HG02588 (cell line): ENCODE results near the gene ADAMTSL1.

Experiments used
- ATAC-seq: cut with Tn5 transposase; IDR thresholded peaks from one replicate; pipeline ENCODE4 v1.9.1; 2021; ENCODE audit warnings: mild to moderate bottlenecking, moderate library complexity; ENCODE audit not compliant: unreplicated experiment

The ADAMTSL1 gene

DNA sequence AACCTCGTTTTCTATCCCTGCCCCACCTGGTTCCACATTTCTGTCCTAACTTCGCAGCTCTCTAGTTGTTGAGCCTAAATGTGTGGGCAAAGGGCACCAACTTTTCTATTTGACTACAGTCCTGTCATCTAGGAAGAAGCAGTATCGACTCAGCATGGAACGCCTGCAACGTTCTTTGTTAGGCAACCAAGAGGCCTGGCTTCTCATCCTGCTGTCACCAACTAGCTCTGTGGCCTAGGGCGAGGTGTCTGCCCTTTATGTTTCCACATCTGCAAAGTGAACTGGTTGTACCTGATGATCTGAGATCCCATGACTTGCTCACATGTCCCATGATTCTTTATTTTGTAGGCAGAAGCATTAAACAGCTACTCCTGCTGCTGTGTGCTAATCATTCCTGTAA, 248.9 kb downstream of the ADAMTSL1 start:
- no peak for ATAC-seq

DNA sequence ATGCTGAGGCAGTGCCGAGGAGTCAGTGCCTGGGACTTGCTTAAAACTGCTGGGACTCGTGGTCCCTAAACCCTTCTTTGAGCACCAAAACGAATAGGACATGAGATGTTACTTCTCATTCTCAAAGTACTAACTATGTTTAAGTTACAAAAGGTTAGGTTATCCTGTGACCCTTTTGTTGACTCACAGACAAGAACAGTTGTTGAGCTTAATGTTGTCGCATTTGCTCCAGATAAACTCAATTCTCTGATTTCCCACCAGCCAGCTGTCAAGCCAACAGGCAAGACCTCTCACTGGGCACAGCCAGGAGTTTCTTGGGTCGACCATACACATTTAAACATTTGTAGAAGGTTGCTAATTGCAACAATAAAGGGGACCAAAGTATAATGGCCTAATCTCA, 249.4 kb downstream of the ADAMTSL1 start:
- ATAC-seq, result no peak

DNA sequence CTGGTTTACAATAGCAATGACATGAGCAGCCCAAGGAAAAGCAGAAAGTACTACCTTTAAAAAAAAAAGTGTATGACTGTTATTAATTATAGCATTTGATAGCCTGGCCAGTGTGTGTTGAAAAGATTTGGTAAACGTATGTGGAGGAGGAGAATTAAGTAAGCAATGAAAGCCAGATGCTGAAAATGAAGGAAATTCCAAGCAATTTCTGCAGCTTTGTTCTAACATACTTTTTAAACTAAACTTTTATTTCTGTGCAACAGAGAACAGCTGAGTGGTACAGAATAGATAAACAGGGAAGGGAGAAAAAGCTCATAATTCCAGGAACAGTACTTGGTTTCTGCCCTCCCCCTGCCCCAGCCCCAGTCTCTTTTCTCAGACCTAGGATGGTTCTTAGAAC, 252.6 kb downstream of the ADAMTSL1 start:
- no peak for ATAC-seq

DNA sequence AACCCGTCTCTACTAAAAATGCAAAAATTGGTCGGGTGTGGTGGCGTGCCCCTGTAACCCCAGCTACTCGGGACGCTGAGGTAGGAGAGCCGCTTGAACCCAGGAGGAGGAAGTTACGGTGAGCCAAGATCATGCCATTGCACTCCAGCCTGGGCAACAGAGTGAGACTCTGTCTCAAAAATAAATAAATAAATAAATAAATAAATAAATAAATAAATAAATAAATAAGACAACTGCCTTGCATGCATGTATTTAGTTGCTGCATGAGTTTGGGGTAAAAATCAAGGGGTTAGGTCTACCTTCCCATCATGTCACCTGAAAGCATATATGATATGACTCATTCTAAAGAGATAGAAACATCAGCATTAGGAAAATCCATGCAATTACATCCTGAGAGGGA, 254.0 kb downstream of the ADAMTSL1 start:
- no peak for ATAC-seq

DNA sequence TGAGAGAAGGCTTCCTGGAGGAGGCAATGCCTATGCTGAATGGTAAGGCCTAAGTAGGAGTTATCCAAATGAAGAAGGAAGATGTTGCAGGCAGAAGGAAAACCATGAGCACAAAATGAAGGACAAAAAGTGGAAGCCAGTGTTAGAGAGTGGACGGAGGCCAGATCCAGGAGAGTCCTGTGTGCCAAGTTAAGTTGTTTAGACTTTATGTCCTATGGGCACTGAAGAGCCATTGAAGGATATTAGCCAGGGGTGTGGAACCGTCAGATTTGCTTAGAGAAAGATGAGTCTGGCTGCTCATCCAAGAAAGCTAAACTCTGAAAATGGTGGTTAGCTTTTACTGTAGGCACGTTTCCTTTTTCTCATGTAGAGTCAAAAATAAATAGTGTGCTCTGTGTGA, 254.7 kb downstream of the ADAMTSL1 start:
- no peak for ATAC-seq

DNA sequence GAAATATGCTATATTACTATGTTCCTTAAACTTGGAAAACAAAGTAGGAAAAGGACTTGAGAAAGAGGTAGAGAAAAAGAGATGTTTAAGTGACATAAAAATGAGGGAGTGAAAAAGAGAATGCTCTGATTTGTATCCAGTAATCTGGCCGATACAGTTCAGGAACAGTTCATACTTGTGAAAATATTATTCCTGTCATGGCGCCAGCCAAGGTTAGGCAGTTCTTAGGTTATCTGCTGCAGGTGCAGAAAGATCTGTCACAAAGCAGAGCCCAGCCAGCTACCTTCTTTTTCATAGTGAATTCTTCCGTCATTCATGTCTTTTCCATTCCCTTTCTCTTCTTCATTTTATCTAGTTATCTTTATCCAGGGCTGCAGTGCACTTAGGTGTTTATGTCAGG, 256.3 kb downstream of the ADAMTSL1 start:
- no peak for ATAC-seq

DNA sequence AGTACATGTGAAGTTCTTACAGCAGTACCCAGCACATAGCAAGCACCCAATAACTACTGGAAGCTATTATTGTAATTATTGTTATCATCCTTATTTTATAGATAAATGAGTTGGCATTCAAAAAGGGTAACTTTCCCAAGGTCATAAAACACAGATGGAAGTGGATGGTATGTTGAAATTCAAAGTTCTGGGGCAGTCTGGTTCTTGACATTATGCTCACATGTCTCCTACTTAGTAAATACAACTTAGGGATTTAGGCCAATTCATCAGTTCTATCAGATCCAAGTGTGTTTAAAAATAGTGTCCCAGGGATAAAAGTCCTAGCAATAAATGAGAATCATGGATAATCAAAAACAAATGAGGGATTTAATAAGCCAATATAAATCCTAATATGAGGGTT, 265.2 kb downstream of the ADAMTSL1 start:
- ATAC-seq, result no peak

DNA sequence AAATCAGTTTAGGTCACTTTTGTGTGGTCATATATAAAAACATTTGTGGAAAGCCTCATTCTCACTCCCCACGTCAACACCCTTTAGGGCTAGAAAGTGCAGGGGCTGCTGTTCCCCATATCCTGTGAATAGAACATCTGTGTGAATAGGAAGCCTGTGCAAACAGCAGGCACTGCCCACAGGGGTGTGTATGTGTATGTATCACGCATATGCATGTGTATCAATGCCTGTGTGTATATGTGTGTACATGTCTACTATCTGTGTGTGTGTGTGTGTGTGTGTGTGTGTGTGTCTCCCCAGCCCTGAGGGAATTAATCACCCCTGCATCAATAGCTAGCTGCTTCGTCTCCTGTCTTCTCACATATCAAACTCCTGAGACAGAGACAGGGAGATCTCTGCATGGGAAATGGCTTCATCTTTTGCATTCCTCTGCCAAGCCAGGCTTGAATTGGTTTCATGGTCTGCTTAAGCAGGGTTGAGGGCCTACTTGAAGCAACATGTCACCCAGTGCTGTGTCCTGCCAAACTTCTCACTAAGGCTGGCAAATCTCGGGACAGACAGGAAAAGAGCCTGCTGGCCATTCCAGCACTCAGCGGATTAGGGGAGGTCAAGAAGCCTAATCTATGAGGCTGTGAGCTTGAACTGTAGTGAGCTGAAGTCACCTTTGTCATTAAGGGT, 265.8 kb downstream of the ADAMTSL1 start:
- ATAC-seq, result no peak

DNA sequence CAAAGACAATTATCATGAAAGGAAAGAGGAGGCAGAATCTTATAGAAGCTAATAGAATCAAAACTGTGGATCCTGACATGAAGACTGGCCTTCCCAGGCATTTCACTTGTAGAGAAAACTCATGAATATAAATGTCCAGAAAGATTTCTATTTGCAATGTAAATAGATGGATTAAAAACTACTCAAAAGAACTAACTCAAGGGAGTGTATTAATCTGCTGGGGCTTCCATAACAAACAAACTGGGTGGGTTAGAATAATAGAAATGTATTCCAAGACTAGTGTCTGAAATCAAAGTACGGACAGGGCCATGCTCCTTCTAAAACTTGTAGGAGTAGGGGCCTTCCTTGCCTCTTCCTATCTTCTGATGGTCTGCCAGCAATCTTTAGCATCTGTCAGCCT, 267.4 kb downstream of the ADAMTSL1 start:
- ATAC-seq, result no peak

DNA sequence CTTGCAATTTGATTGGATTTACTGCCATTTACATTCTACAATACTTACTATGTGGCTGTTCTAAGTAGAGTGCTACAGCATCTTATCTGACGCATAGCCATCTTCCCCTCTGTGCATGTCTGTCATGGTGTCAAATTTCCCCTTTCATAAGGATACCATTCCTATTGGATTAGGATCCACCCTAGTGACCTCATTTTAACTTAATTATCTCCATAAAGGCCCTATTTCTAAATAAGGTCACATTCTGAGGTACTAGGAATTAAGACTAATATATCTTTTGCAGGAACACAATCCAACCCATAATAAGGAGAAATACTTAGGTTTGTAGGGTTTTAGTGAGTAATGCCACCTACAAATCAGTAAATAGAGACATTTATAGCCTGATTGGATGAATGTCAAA, 268.0 kb downstream of the ADAMTSL1 start:
- ATAC-seq, result no peak

DNA sequence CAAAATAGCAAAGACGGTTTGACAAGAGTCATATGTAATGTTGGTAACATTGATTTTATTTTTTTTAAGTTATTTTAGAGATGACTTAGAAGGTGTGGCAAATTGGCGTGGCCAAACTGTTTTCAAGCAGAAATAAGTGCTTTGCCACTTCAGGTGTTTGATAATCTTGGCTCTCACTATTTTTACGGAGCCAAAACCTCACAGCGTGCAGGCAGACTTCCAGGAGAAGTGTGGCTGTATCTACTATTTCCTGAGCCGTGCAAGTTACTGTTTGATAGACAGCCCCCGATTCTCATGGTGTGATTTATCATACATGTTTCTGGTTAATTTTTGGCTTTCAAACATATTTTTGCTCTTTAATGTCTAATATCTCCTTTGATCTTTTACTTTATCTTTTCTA, 269.5 kb downstream of the ADAMTSL1 start:
- ATAC-seq, result no peak

DNA sequence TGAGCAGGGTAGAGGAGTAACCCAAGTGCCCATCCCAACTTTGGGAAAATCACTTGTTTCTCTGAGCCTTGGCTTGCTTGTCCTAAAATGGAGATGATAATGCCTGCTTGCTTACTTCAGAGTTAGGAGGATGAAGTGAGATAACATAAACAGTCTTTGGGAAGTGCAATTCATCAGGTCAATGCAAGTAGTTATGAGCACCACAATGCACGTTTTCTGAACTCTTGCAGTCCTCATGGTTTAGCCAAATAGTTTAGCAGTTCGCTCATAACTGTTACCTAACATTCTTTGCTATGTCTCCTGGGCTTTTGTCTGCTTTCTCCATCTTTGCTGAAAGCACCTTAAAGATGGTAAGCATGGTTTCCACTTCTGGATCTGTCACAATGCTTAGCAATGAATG, 270.0 kb downstream of the ADAMTSL1 start:
- no peak for ATAC-seq

DNA sequence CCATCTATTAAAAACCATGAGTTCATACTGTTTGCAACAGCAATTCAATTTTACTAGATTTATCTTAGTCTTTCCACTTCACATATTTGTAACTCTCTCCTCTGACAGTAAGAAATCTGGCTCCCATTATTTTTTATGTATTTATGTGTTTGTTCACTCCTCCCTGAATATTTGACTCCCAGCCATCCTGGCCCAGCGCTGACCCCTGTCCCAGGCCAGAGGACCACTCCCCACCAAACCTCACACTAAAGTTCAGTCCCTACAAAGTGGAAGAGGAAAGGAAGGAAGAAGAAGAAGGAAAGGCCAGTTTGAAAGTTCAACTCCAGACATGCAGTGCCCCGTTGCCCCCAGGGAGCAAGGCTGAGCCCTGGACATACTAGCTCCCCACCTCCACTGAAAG, 271.8 kb downstream of the ADAMTSL1 start:
- ATAC-seq, result no peak

DNA sequence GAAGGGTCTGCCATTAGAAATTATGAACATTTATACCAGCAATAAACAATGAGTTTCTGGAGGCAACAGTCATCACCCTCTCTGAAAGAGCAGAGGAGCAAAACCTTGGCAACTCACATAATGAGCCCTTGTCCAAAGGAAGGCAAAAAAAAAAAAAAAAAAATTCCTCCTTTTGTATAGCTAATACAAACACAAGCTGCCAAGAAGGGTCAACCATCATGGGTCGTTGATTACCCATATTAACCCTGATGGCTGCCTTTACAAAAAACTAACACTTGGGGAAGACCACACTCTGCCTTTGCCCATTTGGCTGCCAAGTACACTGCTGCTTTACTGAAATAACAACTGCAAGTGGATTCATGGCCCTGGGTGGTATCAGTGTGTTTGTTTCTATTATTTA, 272.7 kb downstream of the ADAMTSL1 start:
- no peak for ATAC-seq

DNA sequence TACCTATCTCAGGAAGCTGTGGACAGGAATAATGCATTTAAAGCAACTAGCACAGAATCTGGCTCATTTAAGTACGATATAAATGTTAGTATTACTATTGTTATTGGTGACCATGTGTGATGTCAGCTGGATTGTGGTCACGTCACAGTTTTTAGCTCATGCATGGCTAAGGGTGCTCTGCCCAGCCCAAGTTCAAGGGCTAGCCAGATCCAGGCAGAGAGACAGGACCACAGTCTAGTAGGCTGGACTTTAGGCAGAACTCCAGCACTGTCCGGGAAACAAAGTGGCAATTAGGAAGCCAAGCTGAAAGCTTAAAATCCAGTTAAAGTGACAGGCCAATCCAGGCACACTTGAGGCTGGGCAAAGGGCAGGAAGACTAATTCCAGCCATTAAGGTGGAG, 273.6 kb downstream of the ADAMTSL1 start:
- no peak for ATAC-seq

DNA sequence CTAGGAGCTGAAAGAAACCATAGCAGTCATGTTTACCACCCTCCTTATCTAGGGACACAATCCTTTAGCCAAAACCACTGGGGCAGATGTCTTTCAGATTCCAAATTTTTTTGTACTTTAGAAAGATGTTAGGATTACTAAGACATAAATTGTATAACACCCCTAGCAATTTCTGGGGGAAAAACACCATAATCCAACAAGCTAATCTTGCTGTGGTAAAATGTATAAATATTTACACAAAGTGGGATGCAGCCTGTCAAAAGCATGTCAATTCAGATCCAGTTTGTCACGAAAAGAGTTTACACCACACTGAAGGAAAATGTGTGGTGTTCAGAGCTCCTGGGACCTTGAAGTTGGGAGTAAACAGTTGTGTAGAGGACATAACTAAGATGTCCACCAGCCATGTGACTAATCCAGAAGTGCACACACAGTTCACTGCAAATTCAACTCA, 274.3 kb downstream of the ADAMTSL1 start:
- no peak for ATAC-seq

DNA sequence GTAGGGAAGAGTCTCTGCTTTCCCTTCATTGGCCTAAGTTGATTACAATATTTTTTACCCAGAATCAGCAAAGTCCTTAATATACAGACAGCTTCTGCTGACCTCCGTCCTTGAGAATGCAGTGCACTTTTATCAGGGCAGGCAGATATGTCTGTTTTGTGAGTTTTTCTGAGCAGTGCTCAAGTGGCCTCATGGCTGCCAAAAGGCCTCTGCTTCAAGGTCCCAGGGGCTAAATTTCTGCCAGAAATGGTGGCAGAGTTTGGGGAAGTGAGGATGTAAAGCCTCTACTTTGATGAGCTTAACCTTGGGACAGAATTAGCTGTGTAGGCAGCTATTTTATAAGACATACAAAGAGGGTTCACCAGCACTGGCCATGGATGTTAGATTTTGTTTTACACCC, 275.8 kb downstream of the ADAMTSL1 start:
- ATAC-seq, result no peak

DNA sequence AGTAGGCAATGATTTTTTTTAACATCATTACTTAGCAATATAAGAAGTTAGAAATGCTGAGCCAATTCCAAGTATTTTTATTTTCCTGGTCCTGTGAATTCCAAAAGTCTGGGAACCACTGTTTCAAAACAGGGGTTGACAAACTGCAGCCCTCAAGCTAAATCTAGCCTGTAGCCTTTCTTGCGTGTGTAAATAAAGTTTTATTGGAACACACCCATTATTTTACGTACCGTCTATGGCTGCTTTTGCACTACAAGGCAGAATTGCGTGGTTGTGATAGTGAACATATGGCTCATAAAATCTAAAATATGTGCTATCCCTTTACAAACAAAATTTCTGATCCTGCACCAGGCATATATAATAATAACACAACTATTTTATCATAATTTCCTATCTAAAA, 280.0 kb downstream of the ADAMTSL1 start:
- no peak for ATAC-seq

DNA sequence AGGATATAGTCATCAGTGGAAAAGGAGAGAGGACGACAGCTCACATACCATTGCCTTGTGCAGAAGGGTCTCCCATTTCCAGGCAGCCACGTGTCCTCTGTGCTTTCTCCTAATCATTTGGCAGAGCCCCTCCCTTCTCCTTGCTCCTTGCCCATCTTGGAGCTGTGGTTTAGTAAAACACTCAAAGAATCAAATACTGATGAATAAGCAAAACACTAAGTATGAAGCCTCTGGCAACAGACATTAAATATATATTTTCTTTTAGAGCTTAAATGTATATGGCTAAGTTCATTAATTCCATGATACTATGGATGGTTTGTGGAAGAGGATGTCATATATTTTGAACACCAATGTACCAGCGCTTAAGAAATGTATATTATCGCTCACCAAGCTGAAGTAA, 280.6 kb downstream of the ADAMTSL1 start:
- ATAC-seq, result no peak

DNA sequence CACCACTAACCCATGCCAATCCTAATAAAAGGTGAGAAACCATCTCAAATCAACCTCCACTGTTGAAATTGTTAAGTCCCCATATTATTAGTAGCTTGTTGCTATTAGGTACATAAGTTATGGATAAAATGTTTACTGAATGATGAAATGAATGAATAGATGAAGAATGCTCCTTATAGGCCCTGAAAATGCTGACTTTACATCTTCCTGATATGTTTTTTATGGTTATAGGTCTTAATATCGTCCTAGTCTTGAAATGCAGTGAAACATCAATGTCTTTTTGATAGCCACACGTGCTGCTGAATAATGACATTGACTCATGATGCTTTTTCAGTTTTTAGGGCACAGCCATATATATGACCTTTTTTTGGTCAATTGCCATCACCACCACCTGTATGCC, 281.3 kb downstream of the ADAMTSL1 start:
- ATAC-seq, result no peak

DNA sequence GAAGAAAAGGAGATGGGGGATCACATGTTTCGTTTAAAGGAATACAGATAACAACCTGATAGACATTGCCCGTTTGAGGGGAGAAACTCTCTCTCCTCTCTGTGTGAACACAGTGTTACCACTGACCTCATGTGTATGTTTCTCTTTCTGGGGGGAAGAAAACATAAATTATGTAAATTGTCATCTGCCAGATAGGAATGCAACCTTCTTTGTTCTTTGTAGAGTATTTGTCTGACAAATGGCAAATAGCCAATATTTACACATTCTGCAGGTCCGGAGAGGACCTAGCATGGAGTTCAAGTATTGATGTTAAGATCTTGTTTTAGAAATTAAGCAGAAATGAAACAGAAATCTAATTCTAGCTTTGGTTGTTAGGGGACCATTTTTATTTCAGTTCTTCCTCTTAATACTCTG, 282.8 kb downstream of the ADAMTSL1 start:
- peak; percentile 62 for ATAC-seq

DNA sequence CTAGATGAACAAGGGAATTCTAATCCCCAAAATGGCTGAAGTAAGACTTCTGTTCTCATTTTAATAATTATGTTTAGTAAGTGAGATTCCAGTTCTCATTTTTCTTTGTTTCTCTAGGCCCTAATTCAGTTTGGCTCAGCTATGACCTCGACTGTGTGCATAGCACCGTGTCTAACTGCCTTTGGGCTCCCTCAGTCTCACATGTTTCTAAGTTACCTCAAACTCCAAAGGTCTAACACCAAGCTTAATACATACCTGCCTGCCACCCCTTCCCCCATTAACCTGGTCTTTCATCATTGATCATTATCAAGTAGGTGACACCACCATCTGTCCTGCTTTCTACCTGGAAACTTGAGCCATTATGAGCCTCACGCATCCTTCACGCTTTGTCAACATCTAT, 285.9 kb downstream of the ADAMTSL1 start:
- ATAC-seq, result no peak

DNA sequence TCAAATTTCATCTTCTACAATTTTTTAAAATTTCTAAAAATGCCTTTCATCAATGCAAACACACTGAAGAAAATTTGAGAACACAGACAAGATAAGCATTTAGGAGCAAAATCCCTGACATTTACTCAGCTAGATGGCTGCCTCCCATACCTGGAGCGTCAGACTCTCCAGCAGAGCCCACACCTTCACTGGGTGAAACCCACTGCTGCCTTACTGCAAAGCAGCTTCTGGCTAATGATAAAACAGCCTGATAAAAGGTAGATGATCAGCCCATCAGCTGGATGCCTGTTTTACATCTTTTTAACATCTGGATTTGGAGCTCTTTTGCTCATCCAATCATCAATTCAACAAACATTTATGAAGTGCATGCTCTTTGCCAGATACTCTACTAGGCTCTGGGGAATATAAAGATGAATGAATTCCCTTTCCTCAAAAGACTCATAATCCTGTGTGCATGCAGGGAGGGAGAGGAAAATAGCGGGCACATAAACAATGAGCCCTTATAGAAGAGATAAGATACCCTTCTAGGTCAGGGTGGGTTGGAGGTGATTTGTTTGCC, 287.9 kb downstream of the ADAMTSL1 start:
- no peak for ATAC-seq
